Epidermal melanocyte (primary cell): ENCODE measurements around the gene SH3GL2.

Experiments used
- DNase-seq: peaks from one replicate; pipeline ENCODE4 v3.0.0; 2011; ENCODE audit warnings: low spot score; ENCODE audit not compliant: insufficient read length

Gene SH3GL2

DNA sequence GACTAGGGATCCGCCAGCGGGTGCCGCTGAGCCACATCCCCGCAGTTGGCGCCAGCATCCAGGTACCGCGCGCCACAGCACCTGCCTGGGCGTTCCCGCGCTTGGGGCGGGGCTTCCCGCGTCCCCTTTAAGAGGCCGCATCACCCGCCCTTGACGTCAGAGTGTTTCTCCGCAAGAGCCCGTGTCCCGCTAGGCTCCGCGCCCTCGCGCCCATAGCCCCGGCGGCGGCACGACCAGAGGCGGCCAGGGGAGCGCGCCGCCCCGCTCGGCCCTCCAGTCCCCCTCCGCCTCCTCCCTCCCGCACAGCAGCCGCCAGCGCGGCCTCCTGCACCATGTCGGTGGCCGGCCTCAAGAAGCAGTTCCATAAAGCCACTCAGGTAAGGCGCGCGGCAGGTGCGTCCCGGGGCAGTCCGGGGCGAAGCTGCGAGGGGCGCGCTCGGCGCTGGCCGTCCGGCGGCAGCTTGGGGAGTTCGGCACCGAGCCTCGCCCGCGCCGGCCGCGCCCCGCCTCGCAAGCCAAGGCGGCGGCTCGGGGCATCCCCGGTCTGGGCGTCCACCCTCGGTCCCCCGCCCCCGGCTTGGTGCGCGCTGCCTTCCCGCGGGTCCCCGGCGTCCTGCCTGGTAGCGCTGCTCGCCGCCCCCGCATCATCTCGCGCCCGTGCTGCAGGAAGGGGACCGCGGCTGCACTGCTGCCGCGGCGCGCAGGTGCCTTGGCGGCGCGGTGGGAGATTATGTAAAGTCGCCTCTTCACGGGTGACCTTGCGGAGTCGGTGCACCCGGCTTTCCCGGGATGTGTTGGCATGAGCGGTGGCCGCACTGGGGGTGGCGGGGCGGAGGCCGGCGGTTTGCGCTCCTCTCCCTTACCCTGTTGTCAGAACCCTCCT lies at the start of gene SH3GL2:
SH3GL2 (plus strand) TSS at position 156 of the 883 bp plus-strand sequence.
- no peak for DNase-seq

DNA sequence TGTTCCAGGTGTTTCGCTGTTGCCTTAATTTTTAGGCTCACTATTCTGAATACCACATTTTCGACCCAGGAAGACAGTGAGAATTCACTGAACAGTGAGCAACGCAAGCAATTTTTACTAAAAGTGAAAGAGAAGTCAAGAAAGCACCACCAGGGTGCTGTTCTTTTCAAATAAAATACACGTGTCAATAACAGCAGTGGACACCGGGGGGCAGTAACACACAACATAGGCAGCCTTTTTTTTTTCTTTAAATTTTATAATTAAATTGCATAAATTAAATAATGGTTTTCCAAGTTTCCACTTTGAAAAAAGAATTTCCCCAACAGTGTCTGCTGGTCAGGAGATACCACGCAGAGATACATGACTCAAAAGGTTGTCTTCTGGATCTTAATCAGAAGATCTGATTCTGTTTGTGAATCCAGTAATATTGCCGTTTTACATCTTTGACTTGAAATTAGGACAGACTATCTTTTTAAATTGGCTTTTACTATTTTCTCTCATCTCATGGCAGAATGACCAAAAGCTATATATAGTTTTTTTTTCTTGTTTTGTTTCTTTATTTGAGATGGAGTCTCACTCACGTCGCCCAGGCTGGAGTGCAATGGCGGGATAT lies 47.1 kb upstream of the SH3GL2 start:
- DNase-seq = no peak

DNA sequence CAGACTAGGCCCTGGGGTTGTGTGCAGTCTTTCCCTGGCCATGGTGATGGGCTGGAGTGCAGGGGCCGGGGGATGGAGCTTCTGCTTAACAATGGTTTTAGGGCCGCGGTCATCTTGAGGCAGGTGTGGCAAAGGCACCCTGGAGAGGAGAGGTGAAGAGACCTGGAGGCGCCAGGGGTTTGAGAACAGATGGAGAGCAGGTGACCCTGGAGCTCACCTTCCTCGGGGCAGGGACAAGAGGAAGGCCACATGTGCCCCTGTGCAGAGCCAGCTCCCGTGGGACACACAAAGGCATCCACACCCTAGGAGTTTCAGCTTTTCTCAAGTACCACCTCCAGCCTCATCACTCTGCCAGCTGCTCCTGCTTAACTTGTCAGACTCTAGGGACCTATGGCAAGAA lies 46.4 kb upstream of the SH3GL2 start:
- no peak for DNase-seq

DNA sequence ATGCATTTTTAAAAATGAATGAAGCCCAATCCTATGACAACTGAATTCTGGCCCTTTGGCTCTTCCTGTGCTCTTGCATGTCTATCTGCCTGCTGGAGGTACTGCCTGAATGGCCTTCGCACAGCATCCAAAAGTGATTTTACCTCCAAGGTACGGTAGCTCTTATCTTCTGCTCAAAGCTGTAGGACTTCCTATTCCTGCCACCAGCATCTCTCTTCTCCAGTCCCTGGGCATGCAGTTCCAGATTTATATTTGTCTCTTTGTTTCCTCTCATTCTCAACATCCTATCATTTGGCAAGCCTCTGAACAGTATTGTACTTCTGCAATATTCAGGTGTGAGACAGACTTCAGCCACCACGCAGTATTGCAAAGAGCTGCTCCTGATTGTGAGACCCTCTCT lies 43.7 kb upstream of the SH3GL2 start:
- DNase-seq = no peak

DNA sequence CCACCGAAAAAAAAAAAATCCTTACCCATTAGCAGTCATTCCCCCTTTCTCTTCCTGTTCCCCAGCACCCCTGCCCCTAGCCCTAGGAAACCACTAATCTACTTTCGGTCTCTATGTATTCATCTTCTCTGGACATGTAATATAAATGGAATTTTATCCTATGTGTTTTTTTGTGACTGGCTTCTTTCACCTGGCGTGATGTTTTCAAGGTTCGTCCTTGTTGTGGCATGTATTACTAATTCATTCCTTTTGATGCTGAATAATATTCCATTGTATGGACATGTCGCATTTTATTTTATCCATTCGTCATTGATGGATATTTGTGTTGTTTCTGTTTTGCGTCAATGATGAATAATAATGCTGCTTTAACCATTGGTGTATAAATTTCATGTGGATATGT lies 42.8 kb upstream of the SH3GL2 start:
- DNase-seq = no peak

DNA sequence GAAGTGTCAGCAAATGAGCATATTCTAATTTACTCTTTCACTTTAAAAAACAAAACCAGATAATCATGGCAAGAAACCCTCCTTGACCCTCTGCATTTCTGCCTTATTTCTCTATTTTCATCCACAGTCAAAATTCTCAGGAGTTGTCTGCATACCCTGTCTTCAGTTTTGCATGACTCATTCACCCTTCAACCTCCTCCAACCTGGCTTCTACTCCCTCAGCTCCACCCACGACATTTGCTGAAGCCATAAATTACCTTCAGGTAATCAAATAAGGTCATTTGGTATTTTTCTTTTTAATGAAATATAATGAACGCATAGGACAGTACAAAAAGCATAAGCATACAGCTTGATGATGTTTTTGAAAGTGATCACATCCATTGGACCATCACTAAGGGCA lies 27.8 kb upstream of the SH3GL2 start:
- DNase-seq = no peak

DNA sequence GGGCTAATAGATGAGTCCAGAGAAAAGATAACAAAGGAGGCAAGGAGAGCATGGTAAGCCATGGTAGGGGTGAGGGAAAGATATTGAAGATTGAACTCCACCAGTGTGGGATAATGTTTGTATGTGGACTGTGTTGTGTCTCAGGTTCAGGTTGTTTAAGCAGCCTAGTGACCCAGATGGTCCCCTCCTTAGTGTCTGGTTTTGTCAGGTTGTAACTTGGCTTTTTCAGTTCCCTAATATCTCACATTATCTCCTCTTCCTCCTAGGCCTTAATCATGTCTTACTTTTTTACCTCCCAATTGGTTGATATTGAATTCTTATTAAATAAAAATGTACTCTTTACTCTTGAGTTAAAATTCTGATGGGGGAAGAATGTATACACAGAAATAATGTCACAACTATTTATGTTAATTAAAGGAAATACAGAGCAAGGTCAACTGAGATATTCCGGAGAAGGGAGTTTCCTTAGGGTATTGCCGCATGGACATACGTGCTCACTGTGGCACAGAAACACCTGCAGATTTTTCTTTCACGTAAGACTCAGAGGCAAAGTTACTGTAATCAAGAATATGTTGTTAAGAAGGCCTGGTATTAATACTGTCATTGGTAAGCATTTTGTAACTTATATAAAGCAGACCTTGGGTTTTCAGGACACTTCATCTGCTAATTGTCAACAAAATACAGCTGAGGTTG lies 23.4 kb upstream of the SH3GL2 start:
- DNase-seq = no peak

- no peak for DNase-seq
Measured at GRCh38 chr9:17556255-17556654, 22.6 kb upstream of the SH3GL2 start.

DNA sequence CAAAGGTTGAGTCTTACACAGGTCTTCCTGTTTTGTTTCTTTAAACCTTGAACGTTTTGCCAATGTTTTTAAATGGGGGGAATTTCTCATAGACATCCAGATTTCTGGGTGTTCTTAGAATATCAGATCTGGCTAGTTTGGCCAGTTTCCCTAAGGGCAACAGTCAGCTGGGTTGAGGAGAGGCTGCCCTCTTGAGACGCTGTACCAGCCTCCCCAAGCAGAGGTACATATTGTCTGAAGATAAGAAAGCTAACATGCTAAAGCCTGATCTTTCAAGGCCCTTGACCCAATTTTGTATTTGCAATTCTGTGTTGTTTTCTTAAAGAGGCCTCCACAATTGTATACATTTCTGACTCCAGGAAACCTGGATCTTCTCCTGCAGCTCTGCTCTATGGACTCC lies 21.9 kb upstream of the SH3GL2 start:
- no peak for DNase-seq

- DNase-seq = no peak
Measured at GRCh38 chr9:17571825-17572224, 7.0 kb upstream of the SH3GL2 start.

GRCh38 chr9:17574342-17574741 lies 4.5 kb upstream of the SH3GL2 start:
- DNase-seq = no peak

GRCh38 chr9:17578577-17578910 lies 322 bp upstream of the SH3GL2 start:
- DNase-seq = no peak

DNA sequence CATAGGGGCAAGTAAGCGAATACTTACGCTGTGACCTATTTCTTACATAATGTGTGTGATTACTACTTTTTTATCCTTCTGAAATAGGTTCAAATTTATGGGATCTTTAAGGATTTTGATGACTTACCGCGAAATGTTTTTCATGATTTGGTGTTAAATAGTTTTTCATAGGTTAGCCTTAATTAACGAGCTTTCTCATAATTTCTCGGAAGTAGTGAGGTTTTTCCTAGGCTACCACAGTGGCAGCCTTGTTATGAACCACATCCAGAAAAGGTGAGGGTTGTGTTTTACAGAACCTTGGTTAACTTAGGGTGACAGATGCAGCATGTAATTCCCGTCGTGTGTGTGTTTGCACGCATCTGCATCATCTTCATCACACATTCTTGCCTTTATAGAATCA lies 1.3 kb downstream of the SH3GL2 start:
- DNase-seq = no peak

GRCh38 chr9:17587113-17587512 lies 8.2 kb downstream of the SH3GL2 start:
- DNase-seq = no peak

DNA sequence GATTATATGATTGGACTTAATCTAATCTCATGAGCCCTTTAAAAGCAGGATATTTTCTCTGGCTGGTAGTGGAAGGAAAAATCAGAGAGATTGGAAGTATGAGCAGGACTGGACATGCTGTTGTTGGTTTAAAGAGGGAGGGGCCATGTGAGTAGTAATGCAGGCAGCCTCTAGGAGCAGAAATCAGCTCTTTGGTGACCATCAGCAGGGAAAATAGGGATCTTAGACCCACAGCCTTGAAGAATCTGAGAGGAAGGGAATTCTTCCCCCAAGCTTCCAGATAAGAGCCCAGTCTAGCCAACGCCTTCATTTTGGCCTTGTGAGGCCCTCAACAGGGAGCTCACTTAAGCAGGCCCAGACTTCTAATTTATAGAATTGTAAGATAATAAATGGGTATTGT lies 9.5 kb downstream of the SH3GL2 start:
- no peak for DNase-seq

DNA sequence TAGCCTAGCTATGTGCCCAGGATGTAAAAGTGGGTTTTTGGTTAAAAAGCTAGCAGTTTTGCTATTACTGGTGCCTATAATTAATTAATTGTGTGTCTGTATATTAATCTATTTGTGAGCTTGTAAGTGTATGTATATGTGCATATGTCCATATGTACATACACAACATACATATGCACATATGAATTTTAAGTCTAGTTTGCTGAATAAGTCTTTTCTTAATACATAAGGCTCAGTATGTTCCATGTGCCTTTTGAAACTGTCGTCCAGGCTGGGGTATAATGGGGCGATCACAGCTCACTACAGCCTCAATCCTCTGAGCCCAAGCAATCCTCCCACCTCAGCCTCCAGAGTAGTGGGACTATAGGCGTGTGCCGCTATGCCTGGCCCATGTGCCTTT lies 10.1 kb downstream of the SH3GL2 start:
- no peak for DNase-seq

- DNase-seq = no peak
Measured at GRCh38 chr9:17589771-17590170, 10.9 kb downstream of the SH3GL2 start.

- no peak for DNase-seq
Measured at GRCh38 chr9:17594961-17595360, 16.1 kb downstream of the SH3GL2 start.

DNA sequence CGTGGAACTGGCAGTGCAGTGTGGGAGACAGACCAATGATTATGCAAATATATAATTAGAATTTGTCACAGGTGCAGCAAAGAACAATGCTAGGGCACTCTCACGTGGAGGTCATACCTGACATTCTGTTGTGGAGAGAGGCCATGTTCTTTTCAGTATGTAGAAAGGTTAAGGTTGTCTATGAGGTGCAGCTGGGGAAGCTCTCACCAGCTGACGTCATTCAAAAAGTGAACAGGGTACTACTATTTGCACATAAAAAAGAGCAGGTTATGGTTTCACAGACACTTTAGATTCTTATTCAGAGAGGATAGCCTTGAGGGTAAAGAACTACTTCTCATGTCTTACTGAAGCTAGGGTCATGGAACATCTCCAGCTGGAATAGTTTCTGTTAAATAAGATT lies 19.1 kb downstream of the SH3GL2 start:
- no peak for DNase-seq

DNA sequence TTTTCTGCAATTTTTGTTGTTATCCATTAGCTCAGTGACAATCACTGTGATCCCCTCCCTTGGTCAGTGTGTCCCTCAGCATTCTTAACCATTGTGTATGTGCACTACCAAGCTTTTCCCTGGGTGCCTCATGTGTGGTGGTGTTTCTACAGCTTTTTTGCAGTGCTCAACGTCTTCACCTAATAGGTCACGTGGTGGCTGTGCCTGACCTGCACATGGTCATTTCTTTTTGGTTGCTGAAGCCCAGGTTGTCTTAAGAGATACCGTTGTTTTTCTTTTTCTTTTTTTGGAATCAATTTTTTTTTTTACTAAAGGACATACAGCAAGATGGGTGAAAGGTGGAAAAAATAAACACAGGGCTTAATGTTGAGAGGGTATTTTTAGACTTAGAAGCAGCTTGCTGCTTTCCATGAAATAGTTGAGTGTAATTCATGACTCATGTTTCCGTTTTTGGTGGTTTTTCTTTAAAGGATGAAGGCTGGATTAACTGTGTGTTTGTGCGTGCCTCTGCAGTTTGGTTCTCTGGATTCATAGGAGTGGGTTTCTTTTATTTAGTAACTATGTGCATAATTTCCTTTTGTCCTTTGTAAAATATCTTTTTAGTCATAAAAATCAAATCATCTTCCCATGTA lies 22.2 kb downstream of the SH3GL2 start:
- DNase-seq = no peak

GRCh38 chr9:17604556-17604955 lies 25.7 kb downstream of the SH3GL2 start:
- DNase-seq = no peak
